Lower leg skin (tissue), 4 donors: ENCODE results near the gene YIF1B. TPM values are rescaled to one million over a fixed set of nuclear protein-coding genes. Genes with fewer than 3 reads are reported as not detected.

Experiments used
- DNase-seq, 2 donors: peaks; one replicate each; pipeline ENCODE4 v3.0.0-alpha.2; 2019; ENCODE audit warnings: low spot score in 2 of 2
- H3K4me3 ChIP-seq: fragments of 200-600 bp; sonication (generic); 2 replicates; pipeline ENCODE4 v1.5.1; 2017; ENCODE audit warnings: mild to moderate bottlenecking, low read depth; ENCODE audit not compliant: poor library complexity, severe bottlenecking
- CTCF ChIP-seq, 3 donors: fragments of 450-650 bp; IDR thresholded peaks; one replicate each; pipeline ENCODE4 v1.5.1; 2016; ENCODE audit warnings: antibody characterized with exemption in 3 of 3, mild to moderate bottlenecking in 3 of 3, moderate library complexity in 2 of 3
- POLR2A ChIP-seq, 2 donors: fragments of 450-650 bp; IDR thresholded peaks; one replicate each; pipeline ENCODE4 v1.6.1; 2016 to 2017; ENCODE audit warnings: antibody characterized with exemption in 2 of 2, mild to moderate bottlenecking in 1 of 2, moderate library complexity in 1 of 2
- WGBS, 2 donors: methylation state at CpG; one replicate each; pipeline ENCODE4 v1.1.5; 2018; 5-methylcytosine and 5-hydroxymethylcytosine counted together
- intact Hi-C: fragments of 100-400 bp; cut with DNase I; formaldehyde crosslinking; loops from one replicate; pipeline ENCODE4 v1.15.0; 2023; ENCODE audit warnings: low total_unique reads
- total RNA-seq, 4 donors: library from RNA; depleted of rRNA; stranded (reverse); fragments of >200 nt; gene quantifications; one replicate each; pipeline ENCODE4 v1.1.0, GENCODE V29; 2016

The YIF1B gene
- total RNA-seq, 4 donors from 2014 or later, result 14.1 to 38.5 (median 25.5) TPM

GRCh38 chr19:38276942-38277517 is 38.7 kb downstream of the YIF1B start:
- intact Hi-C loops, result no loop called here

GRCh38 chr19:38274739-38275138 is 41.0 kb downstream of the YIF1B start:
- intact Hi-C loops, result no loop called here
- no peak for DNase-seq
- 25 to 36% methylated on average over 9 of the region's 9 CpGs for WGBS, 2 donors
- TF ChIP-seq CTCF (IDR thresholded peaks at IDR 0.05), result no peak
- H3K4me3 ChIP-seq, result no peak overlapping the region

More at GRCh38 chr19:38276942-38277517, 38.7 kb downstream of the YIF1B start:
- TF ChIP-seq CTCF (IDR thresholded peaks at IDR 0.05), result no peak
- no peak for TF ChIP-seq POLR2A (IDR thresholded peaks at IDR 0.05)
- DNase-seq, result no peak
- H3K4me3 ChIP-seq, result no peak overlapping the region
- 86 to 87% methylated on average over 7 of the region's 7 CpGs for WGBS, 2 donors

- no peak overlapping the region for H3K4me3 ChIP-seq
- intact Hi-C loops, result no loop called here
- DNase-seq, result no peak
- 70 to 71% methylated on average over 2 of the region's 2 CpGs for WGBS, 2 donors
- no peak for TF ChIP-seq POLR2A (IDR thresholded peaks at IDR 0.05)
- TF ChIP-seq CTCF (IDR thresholded peaks at IDR 0.05), result no peak
Observed at GRCh38 chr19:38273499-38273898, 42.2 kb downstream of the YIF1B start.

- WGBS, 2 donors, result 82 to 87% methylated on average over 5 of the region's 5 CpGs
- intact Hi-C loops, result no loop called here
- DNase-seq, result no peak
- H3K4me3 ChIP-seq, result no peak overlapping the region
- TF ChIP-seq POLR2A (IDR thresholded peaks at IDR 0.05), result no peak
- TF ChIP-seq CTCF (IDR thresholded peaks at IDR 0.05), result no peak
Observed at GRCh38 chr19:38270587-38271167, 45.1 kb downstream of the YIF1B start.

- WGBS, 2 donors, result 37 to 58% methylated on average over 8 of the region's 8 CpGs
- no peak overlapping the region for H3K4me3 ChIP-seq
- intact Hi-C loops, result no loop called here
- no peak for DNase-seq
- no peak for TF ChIP-seq POLR2A (IDR thresholded peaks at IDR 0.05)
- no peak for TF ChIP-seq CTCF (IDR thresholded peaks at IDR 0.05)
Observed at GRCh38 chr19:38268539-38268938, 47.2 kb downstream of the YIF1B start.
